HFFc6 (cell line): ENCODE data around the gene CSNK2B. TPM values are rescaled to one million over a fixed set of nuclear protein-coding genes. Genes with fewer than 3 reads are reported as not detected.

ENCODE experiments used
- DNase-seq: peaks from one replicate; pipeline ENCODE4 v3.0.0-alpha.2; 2018
- H3K27ac Mint-ChIP-seq: 2 replicates; pipeline ENCODE4 v1.8.0; 2020; ENCODE audit warnings: mild to moderate bottlenecking, mixed read lengths
- H3K27me3 Mint-ChIP-seq: 2 replicates; pipeline ENCODE4 v1.8.0; 2021; ENCODE audit warnings: mild to moderate bottlenecking, moderate library complexity, mixed read lengths; ENCODE audit not compliant: insufficient read depth
- H3K36me3 Mint-ChIP-seq: 2 replicates; pipeline ENCODE4 v1.8.0; 2021; ENCODE audit warnings: low read depth, mixed read lengths
- H3K4me1 Mint-ChIP-seq: 2 replicates; pipeline ENCODE4 v1.8.0; 2020; ENCODE audit warnings: low read depth, mixed read lengths
- H3K4me3 Mint-ChIP-seq: 2 replicates; pipeline ENCODE4 v1.8.0; 2020; ENCODE audit warnings: mild to moderate bottlenecking, moderate library complexity, mixed read lengths
- H3K9me3 Mint-ChIP-seq: 2 replicates; pipeline ENCODE4 v1.8.0; 2020; ENCODE audit warnings: mild to moderate bottlenecking, mixed read lengths
- total RNA-seq, 6 experiments: library from RNA; stranded (reverse); fragmentation: NEBNext Ultra II Directional; extraction: Animal tissue kit (Norgen Biotek cat#: 25700); gene quantifications; 2 replicates in 1 of 6; 3 replicates in 5 of 6; pipeline ENCODE4 v1.2.3, GENCODE V29; 2021
- TF ChIP-seq, protein P1 (sequence below): fragments of 200-600 bp; sonication (generic); IDR thresholded peaks from 2 replicates; pipeline ENCODE4 v1.5.0; 2021; ENCODE audit warnings: antibody characterized with exemption, mild to moderate bottlenecking

CSNK2B gene
- total RNA-seq, 6 experiments from 2014 or later, result 200 to 255 (median 225) TPM

DNA sequence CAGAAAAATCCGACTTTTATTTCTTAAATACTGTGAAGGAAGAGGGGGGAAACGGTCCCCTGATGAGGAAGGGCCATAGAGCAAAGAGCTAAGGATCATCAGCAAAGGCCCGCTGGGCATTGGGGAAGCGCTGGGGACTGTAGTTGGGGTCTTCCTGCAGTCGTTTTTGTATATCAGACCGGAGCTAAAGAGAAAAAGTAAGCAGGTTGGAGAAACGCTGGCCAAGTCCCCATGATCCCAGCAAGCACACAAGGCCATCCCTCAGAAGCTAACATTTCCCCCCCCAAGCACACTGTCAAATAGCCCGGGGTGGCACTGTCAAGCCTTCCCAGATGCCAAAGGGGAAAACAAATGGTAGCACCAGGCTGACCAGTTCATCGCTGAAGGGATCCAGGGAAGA, 26.8 kb upstream of the CSNK2B start:
- peak overlapping the region; percentile 91 for H3K27ac Mint-ChIP-seq
- TF ChIP-seq, protein P1, sequence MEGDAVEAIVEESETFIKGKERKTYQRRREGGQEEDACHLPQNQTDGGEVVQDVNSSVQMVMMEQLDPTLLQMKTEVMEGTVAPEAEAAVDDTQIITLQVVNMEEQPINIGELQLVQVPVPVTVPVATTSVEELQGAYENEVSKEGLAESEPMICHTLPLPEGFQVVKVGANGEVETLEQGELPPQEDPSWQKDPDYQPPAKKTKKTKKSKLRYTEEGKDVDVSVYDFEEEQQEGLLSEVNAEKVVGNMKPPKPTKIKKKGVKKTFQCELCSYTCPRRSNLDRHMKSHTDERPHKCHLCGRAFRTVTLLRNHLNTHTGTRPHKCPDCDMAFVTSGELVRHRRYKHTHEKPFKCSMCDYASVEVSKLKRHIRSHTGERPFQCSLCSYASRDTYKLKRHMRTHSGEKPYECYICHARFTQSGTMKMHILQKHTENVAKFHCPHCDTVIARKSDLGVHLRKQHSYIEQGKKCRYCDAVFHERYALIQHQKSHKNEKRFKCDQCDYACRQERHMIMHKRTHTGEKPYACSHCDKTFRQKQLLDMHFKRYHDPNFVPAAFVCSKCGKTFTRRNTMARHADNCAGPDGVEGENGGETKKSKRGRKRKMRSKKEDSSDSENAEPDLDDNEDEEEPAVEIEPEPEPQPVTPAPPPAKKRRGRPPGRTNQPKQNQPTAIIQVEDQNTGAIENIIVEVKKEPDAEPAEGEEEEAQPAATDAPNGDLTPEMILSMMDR, result no peak
- DNase-seq, result no peak
- no peaks in the 10 kb centered on the region for H3K9me3 Mint-ChIP-seq
- H3K4me3 Mint-ChIP-seq, result no peak overlapping the region; the same call in 1 of the 2 replicates
- peaks cover 7% of the 10 kb centered on the region for H3K27me3 Mint-ChIP-seq
- peaks cover 50% of the 10 kb centered on the region for H3K36me3 Mint-ChIP-seq
- H3K4me1 Mint-ChIP-seq, result peaks cover 54% of the 10 kb centered on the region

DNA sequence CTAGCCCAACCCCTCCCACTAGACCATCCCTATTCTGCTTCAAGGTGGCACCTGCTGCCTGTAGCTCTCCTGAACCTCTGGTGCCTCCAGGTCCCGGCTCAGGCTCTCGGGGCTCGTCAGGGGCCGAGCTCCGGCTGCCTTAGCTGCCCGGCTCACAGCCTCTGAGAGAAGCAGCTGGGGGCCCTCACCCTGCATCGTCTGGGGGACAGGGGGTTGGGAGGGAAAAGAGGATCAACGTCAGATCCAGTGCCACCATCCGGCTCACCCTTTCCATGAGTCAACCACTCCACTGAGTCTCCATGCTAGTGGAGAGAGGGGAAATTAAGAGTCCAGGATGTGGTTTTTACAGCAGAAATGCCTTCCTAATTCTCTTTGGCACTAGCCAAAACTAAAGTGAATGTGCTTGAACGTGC, 26.4 kb upstream of the CSNK2B start:
- TF ChIP-seq, protein P1, result no peak
- Mint-ChIP-seq H3K4me3 (peak overlapping the region; percentile 37), H3K27ac (peak overlapping the region; percentile 91), H3K4me1 (peaks cover 50% of the 10 kb centered on the region), H3K36me3 (peaks cover 48% of the 10 kb centered on the region), H3K27me3 (peaks cover 7% of the 10 kb centered on the region), H3K9me3 (no peaks in the 10 kb centered on the region)
- peak; percentile 65 for DNase-seq

DNA sequence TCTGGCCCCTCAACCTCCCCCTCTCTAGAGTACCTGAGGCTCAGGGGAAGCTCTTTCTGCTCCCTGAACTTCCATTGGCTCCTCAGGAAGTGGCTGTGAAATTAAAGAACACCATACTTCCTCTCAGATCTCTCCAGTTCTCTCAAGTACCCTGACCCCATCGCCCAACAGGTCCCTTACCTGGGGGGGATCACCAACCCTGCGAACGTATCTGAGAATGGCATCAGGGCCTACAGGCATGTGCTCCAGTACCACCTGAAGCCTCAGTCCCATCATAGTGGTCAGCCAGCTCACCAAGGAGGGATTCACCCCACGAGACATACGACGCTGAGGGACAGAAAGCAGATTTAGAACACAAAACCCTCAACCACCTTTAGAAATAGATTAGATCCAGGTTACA, 25.3 kb upstream of the CSNK2B start:
- TF ChIP-seq, protein P1, result no peak
- H3K27me3 Mint-ChIP-seq, result peaks cover 7% of the 10 kb centered on the region
- peak overlapping the region; percentile 91 for H3K27ac Mint-ChIP-seq
- no peak for DNase-seq
- no peaks in the 10 kb centered on the region for H3K9me3 Mint-ChIP-seq
- H3K4me1 Mint-ChIP-seq, result peaks cover 44% of the 10 kb centered on the region
- no peak overlapping the region for H3K4me3 Mint-ChIP-seq
- H3K36me3 Mint-ChIP-seq, result peaks cover 43% of the 10 kb centered on the region

DNA sequence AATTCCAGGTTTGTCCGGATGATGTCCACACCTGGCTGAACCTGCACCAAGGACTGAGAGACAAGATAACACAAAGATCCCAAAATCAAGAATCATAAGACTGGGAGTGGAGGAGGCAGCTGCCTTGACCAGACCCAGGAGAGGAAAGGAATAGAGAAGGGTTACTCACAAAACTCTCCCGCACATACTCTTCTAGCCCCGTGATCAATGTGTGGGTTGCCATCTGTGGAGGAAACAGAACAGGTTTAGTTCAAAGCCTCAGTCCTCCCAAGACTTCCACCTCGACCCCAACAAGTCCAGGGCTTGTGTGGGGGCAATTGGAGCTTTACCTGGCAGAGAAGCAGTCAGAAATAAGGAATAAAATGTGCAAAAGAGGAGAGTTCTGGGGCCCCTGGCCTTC, 24.5 kb upstream of the CSNK2B start:
- TF ChIP-seq, protein P1, result no peak
- Mint-ChIP-seq H3K4me3 (no peak overlapping the region), H3K9me3 (no peaks in the 10 kb centered on the region), H3K27me3 (peaks cover 6% of the 10 kb centered on the region), H3K27ac (peak overlapping the region; percentile 91), H3K4me1 (peaks cover 40% of the 10 kb centered on the region), H3K36me3 (peaks cover 37% of the 10 kb centered on the region)
- no peak for DNase-seq

DNA sequence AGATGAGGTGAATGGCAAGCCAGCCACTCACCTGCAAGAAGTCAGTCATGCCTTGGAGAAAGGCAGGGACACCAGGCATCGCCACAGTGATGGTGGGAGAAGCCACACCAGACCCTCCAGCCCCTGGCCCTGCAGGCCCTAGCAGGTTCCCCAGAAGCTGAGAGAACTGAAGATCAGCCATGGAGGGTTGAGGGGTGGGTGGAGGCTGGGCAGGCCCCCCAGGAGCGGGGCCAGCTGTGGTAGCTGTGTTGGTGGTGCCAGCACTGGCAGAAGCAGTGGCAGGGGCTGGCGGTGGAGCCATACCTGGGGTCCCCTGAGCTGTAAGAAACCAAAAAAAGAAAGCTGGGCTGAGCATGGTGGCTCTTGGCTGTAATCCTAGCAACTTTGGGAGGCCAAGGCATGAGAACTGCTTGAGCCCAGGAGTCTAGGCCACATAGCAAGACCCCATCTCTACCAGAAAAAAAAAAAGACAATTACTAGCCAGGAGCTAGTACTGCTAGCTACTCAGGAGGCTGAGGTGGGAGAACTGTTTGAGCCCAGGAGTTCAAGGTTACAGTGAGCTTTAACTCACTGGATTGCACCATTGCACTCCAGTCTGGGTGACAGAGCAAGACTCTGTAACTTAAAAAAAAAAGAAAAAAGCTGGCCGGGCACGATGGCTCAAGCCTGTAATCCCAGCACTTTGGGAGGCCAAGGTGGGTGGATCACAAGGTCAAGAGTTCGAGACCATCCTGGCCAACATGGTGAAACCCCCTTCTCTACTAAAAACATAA, 22.9 kb upstream of the CSNK2B start:
- Mint-ChIP-seq H3K27me3 (peaks cover 6% of the 10 kb centered on the region), H3K4me3 (no peak overlapping the region), H3K27ac (no peak overlapping the region), H3K36me3 (peaks cover 24% of the 10 kb centered on the region), H3K9me3 (no peaks in the 10 kb centered on the region), H3K4me1 (peaks cover 28% of the 10 kb centered on the region)
- DNase-seq, result no peak
- TF ChIP-seq, protein P1, result no peak
